ENCODE measurements around the gene NHEJ1. TPM values are rescaled to one million over a fixed set of nuclear protein-coding genes. Genes with fewer than 3 reads are reported as not detected.

NHEJ1 gene
- total and polyA plus RNA-seq, 2 of the 13 experiments (the other 11 are each of a cell fraction or from before 2014, with no cell fraction given) = 30.0 to 30.7 TPM

DNA sequence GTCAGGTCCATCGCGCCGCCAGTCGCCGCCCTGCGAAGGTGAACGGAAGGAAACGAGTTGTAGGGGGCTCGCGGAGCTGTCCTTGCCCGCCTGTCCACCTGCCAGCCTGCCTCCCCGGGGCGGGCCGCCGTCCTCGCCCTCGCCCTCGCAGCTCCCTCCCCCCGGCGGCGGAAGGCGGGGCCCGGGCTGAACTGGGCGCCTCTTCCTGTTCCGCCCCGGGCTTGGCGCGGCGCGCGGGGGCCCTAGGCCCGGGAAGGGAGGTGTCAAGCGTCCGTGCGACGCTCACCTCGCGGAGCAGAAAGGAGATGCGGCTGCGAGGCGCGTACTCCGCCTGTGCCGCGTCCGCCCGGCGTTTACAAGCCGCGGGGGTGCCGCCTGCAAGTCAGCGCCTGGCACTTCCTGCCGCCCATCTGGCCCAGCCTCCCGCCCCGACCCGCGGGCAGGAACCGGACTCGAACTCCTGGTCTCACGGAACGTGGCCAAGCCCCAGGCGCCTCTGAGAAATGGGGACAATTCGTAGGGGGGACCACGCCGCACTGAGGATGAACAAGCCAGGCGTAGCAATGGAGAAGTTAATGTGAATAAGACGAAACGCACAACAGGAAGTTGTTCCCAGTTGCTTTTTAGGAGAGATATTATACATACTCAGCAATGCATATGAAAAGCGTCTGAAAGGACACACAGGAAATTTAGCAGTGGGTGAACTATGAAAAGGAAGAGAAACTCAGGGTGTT lies 16.4 kb upstream of the NHEJ1 start, which contains the start of gene CNPPD1 (continued):
- TF ChIP-seq YY1 (IDR thresholded peaks at IDR 0.05; ENCODE audit: insufficient read depth, insufficient replicate concordance, low read depth, low read length) (peak; percentile 57), ZNF598 (CRISPR knock-in tag; IDR thresholded peaks at IDR 0.05; ENCODE audit: borderline replicate concordance) (peak; percentile 56; the same call in 1 of the 2 replicates), ZNF503 (CRISPR knock-in tag; IDR thresholded peaks at IDR 0.05) (peak; percentile 92; the same call in 1 of the 2 replicates), YEATS4 (CRISPR knock-in tag; IDR thresholded peaks at IDR 0.05; ENCODE audit: borderline replicate concordance) (peak; percentile 98), ZKSCAN1 (IDR thresholded peaks at IDR 0.05; ENCODE audit: low read length) (no peak), U2AF2 (IDR thresholded peaks at IDR 0.05; ENCODE audit: low read depth, low read length) (0 out of 2 replicates have a peak, but pooled peaks have one; percentile 31), ZNF619 (CRISPR knock-in tag; IDR thresholded peaks at IDR 0.05) (peak; percentile 95; the same call in 1 of the 2 replicates), ZNF878 (CRISPR knock-in tag; IDR thresholded peaks at IDR 0.05) (peak; percentile 98), TOPORS (CRISPR knock-in tag; IDR thresholded peaks at IDR 0.05) (peak; percentile 58), SOX13 (IDR thresholded peaks at IDR 0.05) (no peak; the same call in 1 of the 2 replicates), SOX13 (CRISPR knock-in tag; conservative IDR thresholded peaks at IDR 0.05 in 1 of 2, IDR thresholded peaks at IDR 0.05 in 1 of 2) (peak in 1 of 2 experiments; percentile 74; a peak in 2 of 4 replicates), ZNF263 (CRISPR knock-in tag; IDR thresholded peaks at IDR 0.05) (peak; percentile 76), HDAC2 (CRISPR knock-in tag; IDR thresholded peaks at IDR 0.05) (peak; percentile 84), ZSCAN20 (CRISPR knock-in tag; IDR thresholded peaks at IDR 0.05; ENCODE audit: borderline replicate concordance) (peak; percentile 96), ZSCAN29 (CRISPR knock-in tag; conservative IDR thresholded peaks at IDR 0.05) (peak; percentile 80)
- TF ChIP-seq, protein P1, sequence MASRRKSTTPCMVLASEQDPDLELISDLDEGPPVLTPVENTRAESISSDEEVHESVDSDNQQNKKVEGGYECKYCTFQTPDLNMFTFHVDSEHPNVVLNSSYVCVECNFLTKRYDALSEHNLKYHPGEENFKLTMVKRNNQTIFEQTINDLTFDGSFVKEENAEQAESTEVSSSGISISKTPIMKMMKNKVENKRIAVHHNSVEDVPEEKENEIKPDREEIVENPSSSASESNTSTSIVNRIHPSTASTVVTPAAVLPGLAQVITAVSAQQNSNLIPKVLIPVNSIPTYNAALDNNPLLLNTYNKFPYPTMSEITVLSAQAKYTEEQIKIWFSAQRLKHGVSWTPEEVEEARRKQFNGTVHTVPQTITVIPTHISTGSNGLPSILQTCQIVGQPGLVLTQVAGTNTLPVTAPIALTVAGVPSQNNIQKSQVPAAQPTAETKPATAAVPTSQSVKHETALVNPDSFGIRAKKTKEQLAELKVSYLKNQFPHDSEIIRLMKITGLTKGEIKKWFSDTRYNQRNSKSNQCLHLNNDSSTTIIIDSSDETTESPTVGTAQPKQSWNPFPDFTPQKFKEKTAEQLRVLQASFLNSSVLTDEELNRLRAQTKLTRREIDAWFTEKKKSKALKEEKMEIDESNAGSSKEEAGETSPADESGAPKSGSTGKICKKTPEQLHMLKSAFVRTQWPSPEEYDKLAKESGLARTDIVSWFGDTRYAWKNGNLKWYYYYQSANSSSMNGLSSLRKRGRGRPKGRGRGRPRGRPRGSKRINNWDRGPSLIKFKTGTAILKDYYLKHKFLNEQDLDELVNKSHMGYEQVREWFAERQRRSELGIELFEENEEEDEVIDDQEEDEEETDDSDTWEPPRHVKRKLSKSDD (CRISPR knock-in tag; IDR thresholded peaks at IDR 0.05; ENCODE audit: low read depth) = peak; percentile 59; the same call in 1 of the 2 replicates
- TF ChIP-seq, protein P2, sequence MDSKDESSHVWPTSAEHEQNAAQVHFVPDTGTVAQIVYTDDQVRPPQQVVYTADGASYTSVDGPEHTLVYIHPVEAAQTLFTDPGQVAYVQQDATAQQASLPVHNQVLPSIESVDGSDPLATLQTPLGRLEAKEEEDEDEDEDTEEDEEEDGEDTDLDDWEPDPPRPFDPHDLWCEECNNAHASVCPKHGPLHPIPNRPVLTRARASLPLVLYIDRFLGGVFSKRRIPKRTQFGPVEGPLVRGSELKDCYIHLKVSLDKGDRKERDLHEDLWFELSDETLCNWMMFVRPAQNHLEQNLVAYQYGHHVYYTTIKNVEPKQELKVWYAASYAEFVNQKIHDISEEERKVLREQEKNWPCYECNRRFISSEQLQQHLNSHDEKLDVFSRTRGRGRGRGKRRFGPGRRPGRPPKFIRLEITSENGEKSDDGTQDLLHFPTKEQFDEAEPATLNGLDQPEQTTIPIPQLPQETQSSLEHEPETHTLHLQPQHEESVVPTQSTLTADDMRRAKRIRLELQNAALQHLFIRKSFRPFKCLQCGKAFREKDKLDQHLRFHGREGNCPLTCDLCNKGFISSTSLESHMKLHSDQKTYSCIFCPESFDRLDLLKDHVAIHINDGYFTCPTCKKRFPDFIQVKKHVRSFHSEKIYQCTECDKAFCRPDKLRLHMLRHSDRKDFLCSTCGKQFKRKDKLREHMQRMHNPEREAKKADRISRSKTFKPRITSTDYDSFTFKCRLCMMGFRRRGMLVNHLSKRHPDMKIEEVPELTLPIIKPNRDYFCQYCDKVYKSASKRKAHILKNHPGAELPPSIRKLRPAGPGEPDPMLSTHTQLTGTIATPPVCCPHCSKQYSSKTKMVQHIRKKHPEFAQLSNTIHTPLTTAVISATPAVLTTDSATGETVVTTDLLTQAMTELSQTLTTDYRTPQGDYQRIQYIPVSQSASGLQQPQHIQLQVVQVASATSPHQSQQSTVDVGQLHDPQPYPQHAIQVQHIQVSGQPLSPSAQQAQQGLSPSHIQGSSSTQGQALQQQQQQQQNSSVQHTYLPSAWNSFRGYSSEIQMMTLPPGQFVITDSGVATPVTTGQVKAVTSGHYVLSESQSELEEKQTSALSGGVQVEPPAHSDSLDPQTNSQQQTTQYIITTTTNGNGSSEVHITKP (CRISPR knock-in tag; IDR thresholded peaks at IDR 0.05; ENCODE audit: low read depth) = 0 out of 2 replicates have a peak, but pooled peaks have one; percentile 21

Data from HepG2 (cell line).